H1 (cell line): ENCODE data around the gene DYNC1I1. TPM values are rescaled to one million over a fixed set of nuclear protein-coding genes. Genes with fewer than 3 reads are reported as not detected.

ENCODE experiments used
- BACH1 ChIP-seq: IDR thresholded peaks from 2 replicates; pipeline ENCODE4 v1.6.1; 2012; ENCODE audit warnings: low read length, improper control_type of control experiment
- CHD2 ChIP-seq: IDR thresholded peaks from 2 replicates; pipeline ENCODE4 v1.6.1; 2012; ENCODE audit warnings: low read length, improper control_type of control experiment
- POLR2AphosphoS5 ChIP-seq: IDR thresholded peaks from 2 replicates; pipeline ENCODE4 v1.6.1; 2011; ENCODE audit warnings: low read depth, low read length
- RAD21 ChIP-seq, 2 experiments: IDR thresholded peaks in 1 of 2; conservative IDR thresholded peaks in 1 of 2; 2 replicates each; pipeline ENCODE4 v1.6.1; 2011; ENCODE audit warnings: low read depth in 2 of 2, low read length in 2 of 2, improper control_type of control experiment in 1 of 2, inconsistent platforms in 1 of 2, mild to moderate bottlenecking in 1 of 2, moderate library complexity in 1 of 2
- SIN3A ChIP-seq, 2 experiments: IDR thresholded peaks in 1 of 2; conservative IDR thresholded peaks in 1 of 2; 2 replicates each; pipeline ENCODE4 v1.6.1; 2011 to 2012; ENCODE audit warnings: low read length in 2 of 2, improper control_type of control experiment in 1 of 2, low read depth in 1 of 2, mild to moderate bottlenecking in 1 of 2
- SIX5 ChIP-seq: IDR thresholded peaks from 2 replicates; pipeline ENCODE4 v1.6.1; 2011; ENCODE audit warnings: mild to moderate bottlenecking, low read depth, low read length
- SUZ12 ChIP-seq: fragments of 200-600 bp; sonication (generic); IDR thresholded peaks from 2 replicates; pipeline ENCODE4 v1.6.1; 2012; ENCODE audit warnings: mild to moderate bottlenecking, inconsistent platforms, low read length, moderate library complexity, mixed read lengths
- ZNF274 ChIP-seq: IDR thresholded peaks from 2 replicates; pipeline ENCODE4 v1.7.0; 2012; ENCODE audit warnings: low read length, borderline replicate concordance; ENCODE audit errors: extremely low read depth
- polyA plus RNA-seq, 7 experiments: library from polyadenylated mRNA; depleted of rRNA in 3 of 7; stranded (reverse) in 5 of 7; unstranded in 2 of 7; fragments of >200 nt in 5 of 7; fragments of 200-250 nt in 2 of 7; gene quantifications; 1 replicate in 5 of 7; 2 replicates in 1 of 7; 4 replicates in 1 of 7; pipeline versions ENCODE4 v1.2.1 to v1.2.3, GENCODE V29; 2011 to 2013; ENCODE audit warnings: missing spikeins in 2 of 7, mixed read lengths in 2 of 7
- total RNA-seq: library from RNA; stranded (reverse); fragmentation: NEBNext Ultra II Directional; extraction: Animal tissue kit (Norgen Biotek cat#: 25700); gene quantifications from 2 replicates; pipeline ENCODE4 v1.2.1, GENCODE V29; 2021

The DYNC1I1 gene
- total and polyA plus RNA-seq, 2 of the 8 experiments (the other 6 are each of a cell fraction or from before 2014, with no cell fraction given) = 0.45 to 0.58 TPM

GRCh38 chr7:96075510-96076349 lies 303.4 kb downstream of the DYNC1I1 start (continued):
- TF ChIP-seq POLR2AphosphoS5 = no peak
- TF ChIP-seq SIX5 = no peak
- no peak for TF ChIP-seq CHD2
- no peak for TF ChIP-seq SIN3A (conservative IDR thresholded peaks at IDR 0.05 in 1 of 2, IDR thresholded peaks at IDR 0.05 in 1 of 2; ENCODE audit: low read depth in 1 of 2, low read length in 2 of 2)
- no peak for TF ChIP-seq BACH1
- peak; percentile 57 for TF ChIP-seq SUZ12
- peak; percentile 95 to 96 for TF ChIP-seq RAD21 (IDR thresholded peaks at IDR 0.05 in 1 of 2, conservative IDR thresholded peaks at IDR 0.05 in 1 of 2; ENCODE audit: low read depth in 2 of 2, low read length in 2 of 2)
- no peak for TF ChIP-seq ZNF274
